Stromal cell of bone marrow (primary cell): ENCODE data around the gene ATP10A.

Source experiments
- DNase-seq: peaks from one replicate; pipeline ENCODE4 v3.0.0-alpha.2; 2012; ENCODE audit warnings: low read depth

The ATP10A gene, protein sequence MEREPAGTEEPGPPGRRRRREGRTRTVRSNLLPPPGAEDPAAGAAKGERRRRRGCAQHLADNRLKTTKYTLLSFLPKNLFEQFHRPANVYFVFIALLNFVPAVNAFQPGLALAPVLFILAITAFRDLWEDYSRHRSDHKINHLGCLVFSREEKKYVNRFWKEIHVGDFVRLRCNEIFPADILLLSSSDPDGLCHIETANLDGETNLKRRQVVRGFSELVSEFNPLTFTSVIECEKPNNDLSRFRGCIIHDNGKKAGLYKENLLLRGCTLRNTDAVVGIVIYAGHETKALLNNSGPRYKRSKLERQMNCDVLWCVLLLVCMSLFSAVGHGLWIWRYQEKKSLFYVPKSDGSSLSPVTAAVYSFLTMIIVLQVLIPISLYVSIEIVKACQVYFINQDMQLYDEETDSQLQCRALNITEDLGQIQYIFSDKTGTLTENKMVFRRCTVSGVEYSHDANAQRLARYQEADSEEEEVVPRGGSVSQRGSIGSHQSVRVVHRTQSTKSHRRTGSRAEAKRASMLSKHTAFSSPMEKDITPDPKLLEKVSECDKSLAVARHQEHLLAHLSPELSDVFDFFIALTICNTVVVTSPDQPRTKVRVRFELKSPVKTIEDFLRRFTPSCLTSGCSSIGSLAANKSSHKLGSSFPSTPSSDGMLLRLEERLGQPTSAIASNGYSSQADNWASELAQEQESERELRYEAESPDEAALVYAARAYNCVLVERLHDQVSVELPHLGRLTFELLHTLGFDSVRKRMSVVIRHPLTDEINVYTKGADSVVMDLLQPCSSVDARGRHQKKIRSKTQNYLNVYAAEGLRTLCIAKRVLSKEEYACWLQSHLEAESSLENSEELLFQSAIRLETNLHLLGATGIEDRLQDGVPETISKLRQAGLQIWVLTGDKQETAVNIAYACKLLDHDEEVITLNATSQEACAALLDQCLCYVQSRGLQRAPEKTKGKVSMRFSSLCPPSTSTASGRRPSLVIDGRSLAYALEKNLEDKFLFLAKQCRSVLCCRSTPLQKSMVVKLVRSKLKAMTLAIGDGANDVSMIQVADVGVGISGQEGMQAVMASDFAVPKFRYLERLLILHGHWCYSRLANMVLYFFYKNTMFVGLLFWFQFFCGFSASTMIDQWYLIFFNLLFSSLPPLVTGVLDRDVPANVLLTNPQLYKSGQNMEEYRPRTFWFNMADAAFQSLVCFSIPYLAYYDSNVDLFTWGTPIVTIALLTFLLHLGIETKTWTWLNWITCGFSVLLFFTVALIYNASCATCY (N-terminal part only)

DNA sequence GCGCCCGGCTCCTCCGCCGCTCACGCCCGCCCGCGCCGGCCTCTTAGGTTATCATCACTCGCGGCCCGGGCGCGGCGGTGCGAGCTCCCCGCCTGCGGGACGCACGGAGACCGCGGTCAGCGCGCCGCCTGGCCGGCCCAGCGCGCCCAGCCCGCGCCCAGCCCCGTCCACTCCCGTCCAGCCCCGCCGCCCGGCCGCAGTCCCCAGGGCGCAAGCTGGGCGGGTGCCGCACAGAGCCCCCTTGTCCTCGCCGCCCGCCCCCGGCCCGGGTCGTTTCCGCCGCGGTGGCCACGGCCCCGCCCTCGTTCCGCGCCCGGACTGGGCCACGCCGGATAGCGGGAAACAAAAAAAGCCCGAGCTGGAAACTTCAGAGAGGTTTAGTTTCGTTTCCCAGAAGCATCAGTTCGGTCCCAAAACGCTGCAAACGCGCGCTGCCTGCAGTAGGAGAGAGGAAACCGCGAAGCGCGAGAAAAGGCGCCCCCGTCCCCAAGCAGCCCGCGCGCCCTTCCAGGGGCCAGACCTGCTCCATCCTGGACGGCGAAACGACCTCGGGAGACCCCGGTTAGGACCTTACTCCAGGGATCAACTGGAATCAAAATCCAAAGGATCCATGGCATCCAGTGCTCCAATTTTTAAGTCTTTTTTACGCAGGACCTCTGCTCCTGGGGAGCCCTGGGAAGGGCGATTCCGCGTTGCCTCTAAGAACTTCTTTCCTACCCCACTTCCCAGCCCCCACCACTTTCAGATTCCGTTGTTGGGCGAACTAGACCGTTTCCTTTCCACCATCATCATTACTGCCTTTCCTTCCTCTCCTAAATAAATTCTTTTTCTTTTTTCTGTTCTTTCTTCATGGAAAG lies at the start of gene ATP10A:
ATP10A (minus strand) TSS at position 217 of the 857 bp plus-strand sequence. CDS start 231 bp downstream, outside the sequence.
- DNase-seq: no peak

DNA sequence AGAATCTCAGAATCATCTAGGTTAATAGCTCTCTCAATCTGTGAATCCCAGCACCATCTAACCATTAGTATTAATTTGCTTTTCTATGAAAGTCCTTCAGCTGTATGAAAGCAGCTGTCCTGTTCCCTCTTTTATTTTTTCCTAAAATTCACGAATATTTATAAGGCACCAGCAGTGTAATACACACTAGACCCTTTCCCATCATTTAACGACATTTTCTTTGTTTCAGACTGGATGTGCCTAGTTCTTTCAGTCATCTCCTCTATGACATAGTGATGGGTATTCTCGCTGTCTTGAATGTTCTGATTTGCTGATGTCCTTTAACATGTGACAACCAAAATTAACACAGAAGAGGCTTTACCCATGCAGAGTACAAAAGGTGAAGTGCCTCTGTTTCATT lies 48.9 kb upstream of the ATP10A start:
- no peak for DNase-seq

DNA sequence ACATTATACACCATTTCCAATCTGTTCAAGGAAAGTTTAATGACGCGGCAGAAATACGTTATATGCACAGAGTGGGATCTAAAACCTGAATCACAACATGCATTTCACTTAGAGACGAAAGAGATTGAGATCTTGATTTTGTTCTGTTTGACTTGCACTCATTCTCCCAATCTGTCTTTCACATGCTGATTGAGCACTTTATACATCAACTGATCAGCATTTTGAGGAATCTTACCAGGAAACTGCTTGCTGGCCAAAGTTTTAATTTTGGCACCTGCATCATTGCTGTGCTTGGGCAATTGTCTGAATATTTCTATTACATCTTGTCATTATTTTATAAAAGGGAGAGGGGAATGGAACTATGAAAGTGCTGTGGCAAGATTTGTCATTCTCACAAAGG lies 47.7 kb upstream of the ATP10A start:
- no peak for DNase-seq

DNA sequence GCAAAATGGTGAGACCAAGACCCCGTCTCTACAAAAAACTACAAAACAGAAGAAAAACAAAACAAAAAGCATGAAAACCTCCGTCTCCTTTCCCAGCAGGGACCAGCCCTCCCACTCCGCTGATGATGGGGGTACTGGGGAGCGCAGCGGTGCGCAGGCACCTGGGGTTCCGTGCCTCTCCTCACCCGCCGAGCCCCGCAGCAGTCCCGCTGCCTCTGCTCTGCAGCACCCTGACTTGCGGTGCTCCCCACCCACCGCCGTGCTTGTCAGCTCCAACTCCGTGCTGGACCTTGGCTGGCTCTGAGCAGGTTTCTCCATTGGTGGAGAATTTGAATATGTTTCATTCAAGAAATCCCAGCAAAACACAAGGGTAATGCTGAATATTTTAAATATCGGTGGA lies 46.7 kb upstream of the ATP10A start:
- no peak for DNase-seq

DNA sequence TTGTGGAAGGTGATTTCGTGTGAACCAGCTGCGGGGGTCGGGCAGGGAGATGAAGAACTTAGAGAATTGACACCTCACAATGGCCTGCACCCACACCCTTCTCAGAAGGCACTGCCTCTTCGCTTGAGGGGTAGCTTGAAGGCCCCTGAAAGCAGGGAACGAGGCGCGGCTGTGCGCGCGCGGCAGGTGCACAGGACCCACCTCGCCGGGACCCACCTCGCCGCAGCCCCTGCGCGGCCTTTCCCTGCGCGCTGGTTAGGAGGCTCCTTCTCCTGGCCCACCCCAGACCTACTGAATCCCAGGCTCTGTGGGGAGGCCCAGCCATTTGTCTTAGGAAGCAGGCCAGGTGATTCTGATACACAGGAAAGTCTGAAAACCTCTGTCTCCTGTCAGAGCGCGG lies 46.2 kb upstream of the ATP10A start:
- no peak for DNase-seq

DNA sequence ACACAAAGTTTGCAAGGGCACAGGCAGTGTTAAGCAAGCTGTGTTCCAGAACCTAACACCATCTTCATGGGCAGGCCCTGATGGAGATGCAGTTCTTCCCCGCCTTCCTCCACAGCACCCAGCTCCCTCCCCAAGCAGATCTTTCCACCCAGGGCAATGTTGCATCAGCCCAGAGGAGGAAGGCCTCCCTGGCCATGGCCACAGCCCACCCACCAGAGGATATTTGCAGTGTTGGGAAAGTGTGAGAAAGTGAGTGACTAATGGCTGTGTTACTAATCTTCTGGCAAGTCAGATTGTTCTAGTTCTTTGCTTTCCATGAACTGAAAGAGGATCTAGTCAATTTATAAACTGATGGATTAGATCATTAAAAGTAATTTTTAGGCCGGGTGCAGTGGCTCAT lies 42.0 kb upstream of the ATP10A start:
- DNase-seq: peak; percentile 89

DNA sequence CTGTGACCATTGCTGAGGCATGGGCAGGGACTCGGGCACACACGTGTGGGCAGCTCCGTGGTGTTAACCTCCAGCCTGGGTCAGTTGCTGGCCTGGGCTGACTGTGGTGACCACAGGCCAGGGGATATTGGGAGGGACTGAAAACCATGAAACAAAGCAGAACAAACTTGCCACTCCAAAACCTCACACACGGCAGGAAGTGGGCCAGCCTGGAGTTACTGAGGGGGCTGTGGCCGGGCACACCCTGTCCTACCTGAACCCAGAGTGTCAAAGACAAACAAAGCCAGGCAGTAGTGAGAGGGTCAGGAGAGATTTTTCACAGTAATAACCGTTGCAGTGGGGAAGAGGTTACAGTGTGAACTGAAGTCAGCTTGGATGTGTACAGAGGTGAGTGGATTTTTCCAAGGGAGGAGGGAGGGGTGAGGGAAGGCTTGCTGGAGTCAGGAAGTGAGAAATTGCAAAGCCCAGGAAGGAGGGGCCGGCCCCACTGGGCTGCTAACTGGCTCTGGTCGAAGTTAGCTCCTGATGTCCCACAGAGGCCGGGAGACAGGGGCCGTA lies 40.0 kb upstream of the ATP10A start:
- no peak for DNase-seq

DNA sequence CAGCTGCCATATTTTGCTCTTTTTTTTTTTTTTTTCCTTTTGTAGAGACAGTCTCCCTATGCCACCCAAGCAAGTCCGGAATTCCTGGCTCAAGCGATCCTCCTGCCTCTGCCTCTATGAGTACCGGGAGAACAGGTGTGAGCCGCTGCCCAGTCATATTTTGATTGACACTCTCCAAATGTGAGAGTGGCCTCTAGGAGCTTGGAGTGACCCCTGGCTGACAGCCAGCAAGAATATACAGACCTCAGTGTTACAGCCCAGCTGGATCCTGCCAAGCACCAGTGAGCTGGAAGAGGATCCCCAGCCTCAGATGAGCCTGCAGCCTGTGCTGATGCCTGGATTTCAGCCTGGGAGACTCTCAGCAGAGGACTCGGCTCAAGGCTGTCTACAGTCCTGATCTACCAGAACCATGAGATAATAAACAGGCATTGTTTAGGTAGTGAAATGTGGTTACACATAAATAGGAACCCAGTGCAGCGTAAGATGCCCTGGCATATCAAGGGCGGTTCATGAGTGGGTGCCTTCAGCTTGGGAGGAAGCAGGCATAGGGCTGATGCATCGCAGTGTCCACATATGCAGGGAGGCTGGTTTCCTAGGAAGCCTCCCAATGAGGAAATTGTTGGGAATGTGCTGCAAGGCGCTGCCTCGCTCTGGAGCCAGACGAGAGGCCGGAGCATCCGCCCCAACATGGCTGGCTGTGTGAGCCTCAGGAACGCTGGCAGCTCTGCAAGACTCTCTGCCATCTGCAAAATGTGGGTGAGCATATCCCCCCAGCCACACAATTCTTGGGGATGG lies 38.9 kb upstream of the ATP10A start:
- no peak for DNase-seq

DNA sequence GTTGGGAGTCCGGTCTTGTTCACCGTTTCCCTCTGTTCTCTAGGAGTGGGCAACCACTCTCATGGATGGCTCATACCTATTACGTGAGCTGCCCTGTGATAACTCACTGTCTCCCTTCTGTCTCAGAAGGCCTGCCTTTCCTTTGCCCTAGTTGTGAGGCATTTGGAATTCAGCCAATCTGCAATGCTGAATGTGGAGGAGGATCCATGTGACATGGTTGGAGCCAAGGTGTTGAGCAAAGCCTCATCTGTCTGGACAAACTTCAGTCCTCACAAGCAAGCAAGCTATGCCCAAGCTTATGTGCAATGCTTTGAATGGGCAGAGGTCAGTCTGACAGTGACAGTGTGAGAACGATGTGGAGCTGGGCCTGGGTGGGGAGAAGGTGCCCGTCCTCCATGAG lies 37.8 kb upstream of the ATP10A start:
- no peak for DNase-seq

DNA sequence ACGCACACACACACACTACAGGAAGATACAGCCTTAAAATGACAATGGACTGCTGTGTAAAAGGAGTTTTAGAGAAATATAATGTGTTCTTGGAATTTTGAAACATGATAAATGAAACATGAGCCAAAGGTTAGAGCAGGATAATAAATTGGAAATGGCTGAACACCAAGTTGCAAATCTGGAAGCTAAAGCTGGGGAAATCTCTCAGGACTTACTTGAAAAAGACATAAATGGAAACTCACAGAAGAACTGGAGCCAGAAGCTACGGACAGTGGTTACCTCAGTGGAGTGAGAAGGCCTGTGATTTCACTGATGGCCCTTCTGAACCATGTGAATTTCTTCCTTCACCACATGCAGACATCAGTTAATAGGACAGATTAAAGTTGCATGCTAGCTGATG lies 37.3 kb upstream of the ATP10A start:
- no peak for DNase-seq

DNA sequence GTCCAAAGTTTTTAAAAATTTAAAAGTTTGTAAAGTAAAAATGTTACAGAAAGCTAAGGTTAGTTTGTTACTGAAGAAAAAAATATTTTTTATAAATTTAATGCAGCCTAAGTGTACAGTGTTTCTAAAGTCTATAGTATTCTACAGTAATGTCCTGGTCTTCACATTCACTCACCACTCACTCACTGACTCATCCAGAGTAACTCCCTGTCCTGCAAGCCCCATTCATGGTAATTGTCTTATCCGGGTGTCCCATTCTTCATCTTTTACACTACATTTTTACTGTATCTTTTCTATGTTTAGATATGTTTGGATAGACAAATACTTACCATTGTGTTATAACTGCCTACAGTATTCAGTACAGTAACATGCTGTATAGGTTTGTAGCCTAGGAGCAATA lies 36.7 kb upstream of the ATP10A start:
- DNase-seq: no peak

DNA sequence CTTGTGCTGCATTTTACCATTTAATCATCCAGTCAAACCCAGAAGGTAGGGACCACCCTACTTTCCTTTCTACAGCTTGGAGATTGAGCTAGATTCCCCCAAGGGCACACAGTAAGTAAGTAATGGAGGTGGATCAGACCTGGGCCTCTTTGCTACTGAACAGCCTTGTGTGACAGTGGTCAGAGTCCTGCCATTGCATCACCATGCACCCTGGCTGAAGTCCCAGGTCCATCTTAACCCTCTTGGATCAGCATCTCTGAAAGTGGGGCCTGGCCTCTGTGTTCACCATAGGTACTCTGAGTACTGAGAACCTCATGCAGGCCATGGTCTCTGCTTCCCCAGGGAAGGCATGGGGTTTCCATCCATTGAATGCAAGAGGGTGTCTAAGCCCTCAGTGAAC lies 34.5 kb upstream of the ATP10A start:
- no peak for DNase-seq

DNA sequence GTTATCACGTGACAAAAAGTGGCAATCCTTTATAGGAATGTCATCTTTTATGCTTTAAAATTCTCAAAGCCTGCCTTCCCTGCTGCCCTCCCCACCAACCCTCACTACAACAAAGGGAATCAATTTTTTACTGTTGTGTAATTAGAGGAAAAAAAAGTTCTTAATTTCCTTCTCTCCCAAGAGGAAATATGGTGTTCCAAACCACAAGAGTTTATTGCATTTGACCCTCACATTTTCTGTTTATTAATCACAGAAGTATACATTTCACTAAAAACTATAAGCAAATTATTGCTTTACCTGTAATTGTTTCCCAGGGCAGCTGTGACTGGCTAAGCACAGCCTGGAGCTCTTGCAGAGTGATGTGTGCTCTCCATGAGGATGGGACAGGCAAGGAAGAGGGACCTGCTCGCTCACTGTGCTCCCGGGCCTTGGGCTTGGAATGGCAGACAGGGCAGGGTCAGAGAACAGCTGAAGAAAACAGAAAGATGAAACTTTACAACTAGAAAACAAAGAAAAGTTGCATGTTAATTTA lies 31.3 kb upstream of the ATP10A start:
- no peak for DNase-seq

DNA sequence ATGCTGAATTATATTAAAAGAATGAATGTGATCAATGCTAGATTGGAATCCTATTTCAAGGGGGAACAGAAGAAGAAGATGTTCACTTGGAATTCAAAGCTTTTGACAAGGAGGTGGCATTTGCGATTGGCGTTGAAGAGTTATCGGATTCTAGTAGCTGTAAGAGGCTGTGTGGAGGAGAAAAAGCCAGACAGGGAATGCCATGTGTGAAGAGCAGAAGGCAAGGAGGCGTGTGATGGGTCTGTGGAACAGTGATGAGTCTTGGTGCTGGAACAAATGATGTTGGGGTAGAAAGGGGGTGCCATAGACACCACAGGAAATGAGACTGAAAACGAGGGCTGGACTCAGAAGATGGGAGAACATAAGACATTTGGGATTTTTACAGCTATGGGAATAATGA lies 30.5 kb upstream of the ATP10A start:
- no peak for DNase-seq

DNA sequence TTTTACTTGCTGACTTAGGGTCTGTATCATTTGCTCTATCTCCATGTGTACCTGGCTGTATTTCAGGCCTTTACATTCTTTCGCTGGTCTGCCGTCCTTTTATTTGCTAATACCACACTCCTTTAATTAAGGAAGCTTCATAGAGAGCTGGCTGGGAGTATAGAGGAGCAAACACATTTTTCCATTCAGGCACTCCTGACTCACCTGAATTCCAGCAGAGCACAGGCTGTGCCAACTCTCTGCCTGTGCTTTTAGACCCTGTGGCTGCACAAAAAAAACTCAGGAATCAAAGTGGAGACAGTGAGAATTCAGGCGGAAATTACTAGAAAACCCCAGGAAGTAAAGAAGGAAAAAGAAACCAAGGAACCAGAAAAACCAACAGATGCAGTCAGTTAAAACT lies 29.0 kb upstream of the ATP10A start:
- no peak for DNase-seq

DNA sequence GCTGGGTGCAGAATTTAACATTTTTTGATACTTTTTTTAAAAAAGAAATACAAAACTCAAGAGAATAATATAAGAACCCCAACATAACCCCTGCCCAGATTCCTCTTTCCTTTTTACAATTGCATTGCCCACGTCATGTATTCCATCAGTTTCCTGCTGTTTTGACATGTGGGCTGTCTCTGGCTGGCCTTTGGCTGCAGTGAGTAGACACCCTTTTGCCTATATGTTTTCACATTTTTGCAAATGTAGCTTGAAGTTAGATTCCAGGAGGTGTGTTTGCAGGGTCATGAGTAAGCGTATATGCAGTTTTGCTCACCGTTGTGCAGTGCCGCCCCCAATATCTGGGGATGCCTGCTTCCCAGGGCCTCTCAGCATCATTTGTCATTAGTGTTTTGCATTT lies 28.0 kb upstream of the ATP10A start:
- DNase-seq: no peak

DNA sequence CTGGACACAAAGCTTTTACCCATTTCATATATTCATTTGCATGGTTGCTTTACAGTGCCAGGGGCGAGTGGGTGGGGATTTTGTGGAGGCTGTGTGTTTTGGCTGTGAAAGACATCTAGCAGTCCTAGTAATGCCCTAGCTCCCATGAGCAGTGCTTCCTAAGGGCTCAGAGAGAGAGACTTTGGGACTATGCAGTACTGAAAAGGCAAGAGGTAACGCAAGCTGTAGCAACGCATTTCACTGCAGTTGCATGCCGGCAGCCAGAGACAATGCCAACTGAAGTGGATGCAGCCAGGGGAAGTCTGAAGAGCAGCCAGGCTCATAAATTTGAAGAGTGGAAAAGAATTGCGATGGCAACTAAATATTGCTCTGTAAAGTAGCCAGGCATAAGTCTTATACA lies 27.4 kb upstream of the ATP10A start:
- no peak for DNase-seq

DNA sequence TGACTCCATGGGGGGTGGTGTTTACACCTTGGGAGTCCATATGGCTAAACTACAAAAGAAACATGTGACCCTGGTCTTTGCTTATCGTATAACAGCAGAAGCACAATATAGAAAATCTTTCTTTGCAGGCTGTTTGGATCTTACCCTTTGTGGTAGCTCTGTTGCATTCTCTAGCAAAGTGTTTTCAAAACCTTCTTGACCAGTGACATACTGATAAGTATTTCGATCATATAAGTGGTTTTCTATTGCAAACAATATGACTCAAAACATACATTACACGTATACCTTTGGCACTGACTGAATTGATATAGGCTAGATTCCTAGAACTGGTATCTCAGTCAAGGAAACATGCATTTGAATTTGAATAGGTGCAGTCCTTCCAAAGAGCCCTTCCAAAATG lies 24.7 kb upstream of the ATP10A start:
- DNase-seq: no peak

DNA sequence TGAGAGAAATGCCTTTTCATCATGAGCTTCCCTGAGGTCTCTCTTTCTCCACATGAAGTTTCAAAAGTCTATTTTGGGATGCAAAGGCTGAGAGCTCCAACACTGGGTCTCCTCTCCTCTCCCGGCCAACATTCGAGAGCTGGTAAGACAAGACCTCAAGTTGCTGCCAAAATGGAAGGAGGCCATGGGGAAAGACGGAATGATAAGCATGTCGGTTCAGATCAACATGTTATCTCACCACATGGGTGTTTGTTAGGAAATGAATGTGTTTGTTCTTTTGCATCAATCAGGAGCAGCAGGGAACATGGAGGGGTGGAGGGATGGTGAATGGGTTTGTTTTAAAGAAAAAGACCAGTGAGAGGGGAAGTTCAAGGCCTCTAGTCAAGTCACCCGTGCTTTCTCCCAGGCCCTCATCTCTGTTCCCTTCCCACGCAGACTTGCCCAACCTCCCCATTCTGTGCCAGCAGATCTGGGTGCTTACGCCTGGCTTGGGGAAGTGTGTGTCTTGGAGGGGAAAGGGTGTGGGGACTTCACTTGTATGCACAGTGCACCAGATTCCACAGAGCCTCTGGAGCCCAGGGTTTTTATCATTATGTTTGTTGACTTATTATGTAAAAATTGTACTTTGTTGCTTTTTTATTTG lies 23.5 kb upstream of the ATP10A start:
- DNase-seq: no peak

DNA sequence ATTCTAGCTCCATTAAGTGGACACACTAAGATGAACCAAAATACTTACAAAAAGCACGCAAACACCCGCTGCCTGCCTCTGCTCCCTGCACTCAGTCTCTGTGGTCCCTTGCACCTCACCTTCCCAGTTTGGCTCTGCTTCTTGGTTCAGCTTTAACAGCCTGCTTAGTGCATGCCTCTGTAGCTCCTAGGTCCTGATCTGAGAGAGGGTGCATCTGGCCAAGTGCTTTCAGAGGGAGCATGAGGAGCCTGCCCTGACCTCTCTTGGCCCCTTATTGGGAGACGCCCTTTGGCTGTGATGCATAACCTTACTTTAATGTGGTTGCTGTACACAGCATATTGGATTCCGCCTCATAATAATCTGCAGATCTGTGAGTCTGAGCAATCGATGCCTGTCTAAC lies 21.2 kb upstream of the ATP10A start:
- no peak for DNase-seq
